GM10266 (cell line): Measurements from ENCODE around the gene IL23R.

ENCODE experiments used
- DNase-seq: peaks from one replicate; pipeline ENCODE4 v3.0.0; 2012; ENCODE audit errors: extremely low spot score
- TF ChIP-seq, protein P1 (sequence below): IDR thresholded peaks from 2 replicates; pipeline ENCODE4 v1.5.1; 2012; ENCODE audit warnings: mild to moderate bottlenecking, low read depth; ENCODE audit not compliant: control insufficient read depth, insufficient read depth; ENCODE audit errors: missing control alignments

Gene IL23R

DNA sequence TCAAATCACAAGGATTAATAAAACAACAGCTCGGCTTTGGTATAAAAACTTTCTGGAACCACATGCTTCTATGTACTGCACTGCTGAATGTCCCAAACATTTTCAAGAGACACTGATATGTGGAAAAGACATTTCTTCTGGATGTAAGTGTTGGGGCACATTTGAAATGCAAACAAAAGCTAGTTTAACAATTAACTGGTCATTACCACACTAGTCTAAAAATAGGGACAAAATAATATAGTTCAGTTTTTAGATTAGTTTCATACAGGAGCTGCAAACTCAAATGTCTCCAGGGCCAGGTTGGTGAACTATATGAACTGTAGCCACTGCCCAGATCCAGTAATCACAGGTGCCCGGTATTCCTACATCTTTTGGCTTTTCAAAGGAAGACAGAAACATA, 3.2 kb downstream of the IL23R start:
- DNase-seq, result no peak
- TF ChIP-seq, protein P1, sequence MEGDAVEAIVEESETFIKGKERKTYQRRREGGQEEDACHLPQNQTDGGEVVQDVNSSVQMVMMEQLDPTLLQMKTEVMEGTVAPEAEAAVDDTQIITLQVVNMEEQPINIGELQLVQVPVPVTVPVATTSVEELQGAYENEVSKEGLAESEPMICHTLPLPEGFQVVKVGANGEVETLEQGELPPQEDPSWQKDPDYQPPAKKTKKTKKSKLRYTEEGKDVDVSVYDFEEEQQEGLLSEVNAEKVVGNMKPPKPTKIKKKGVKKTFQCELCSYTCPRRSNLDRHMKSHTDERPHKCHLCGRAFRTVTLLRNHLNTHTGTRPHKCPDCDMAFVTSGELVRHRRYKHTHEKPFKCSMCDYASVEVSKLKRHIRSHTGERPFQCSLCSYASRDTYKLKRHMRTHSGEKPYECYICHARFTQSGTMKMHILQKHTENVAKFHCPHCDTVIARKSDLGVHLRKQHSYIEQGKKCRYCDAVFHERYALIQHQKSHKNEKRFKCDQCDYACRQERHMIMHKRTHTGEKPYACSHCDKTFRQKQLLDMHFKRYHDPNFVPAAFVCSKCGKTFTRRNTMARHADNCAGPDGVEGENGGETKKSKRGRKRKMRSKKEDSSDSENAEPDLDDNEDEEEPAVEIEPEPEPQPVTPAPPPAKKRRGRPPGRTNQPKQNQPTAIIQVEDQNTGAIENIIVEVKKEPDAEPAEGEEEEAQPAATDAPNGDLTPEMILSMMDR, result no peak

DNA sequence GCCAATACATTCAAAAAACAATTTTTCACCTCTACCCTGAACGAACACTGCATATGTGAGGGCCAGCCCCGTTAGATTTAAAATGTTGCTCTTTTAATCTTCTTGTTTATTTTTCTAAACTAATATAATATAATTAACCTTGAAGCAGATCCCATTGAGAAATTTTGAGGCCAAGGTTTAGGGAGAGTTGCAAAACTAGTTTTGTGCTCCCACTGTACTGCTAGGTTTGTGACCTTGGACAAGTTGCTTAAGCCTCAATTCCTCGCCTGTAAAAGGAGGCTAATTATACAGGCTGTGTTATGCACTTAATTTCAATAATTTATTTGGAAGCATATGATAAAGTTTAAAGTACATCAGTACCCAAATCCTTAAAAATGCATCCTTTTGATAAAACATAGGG, 3.7 kb downstream of the IL23R start:
- TF ChIP-seq, protein P1, result no peak
- DNase-seq, result no peak

DNA sequence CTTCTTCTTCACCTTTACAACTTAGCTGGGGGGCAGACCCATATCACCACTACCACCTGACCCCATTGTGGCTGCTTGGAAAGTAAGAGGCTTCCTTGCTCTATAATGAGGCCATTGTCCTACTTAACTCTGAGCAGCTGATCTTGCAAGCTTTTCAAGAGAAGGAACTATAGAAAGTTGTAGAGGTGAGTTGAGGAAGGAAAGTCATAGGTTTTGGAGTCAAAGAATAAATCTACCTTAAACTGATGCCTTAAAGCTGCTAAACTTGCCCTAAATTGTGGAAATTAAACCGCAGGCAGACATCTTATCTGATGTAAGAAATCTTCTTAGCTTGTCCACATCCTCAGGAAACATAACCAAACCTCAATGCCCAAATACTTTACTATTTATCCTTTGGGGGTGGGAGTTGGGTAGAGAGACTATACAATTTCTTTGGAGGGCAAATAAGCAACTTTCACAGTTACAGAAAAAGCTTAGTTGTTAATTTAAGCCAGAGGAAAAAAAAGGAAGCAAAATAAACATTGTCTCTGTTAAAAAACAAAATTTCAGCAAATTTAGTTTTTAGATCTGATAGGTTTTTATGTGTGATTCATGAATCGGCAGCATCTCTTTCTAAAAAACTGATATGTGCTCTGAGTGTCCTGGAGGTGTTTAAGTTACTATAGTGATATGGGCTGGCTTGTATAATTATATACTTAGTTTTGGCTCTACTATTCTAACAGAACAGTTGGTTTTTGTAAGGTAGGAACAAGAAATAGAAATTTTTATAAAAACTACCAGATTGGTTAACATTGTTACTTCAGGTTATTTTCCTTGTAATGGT, 4.7 kb downstream of the IL23R start:
- TF ChIP-seq, protein P1, result no peak
- DNase-seq, result no peak

DNA sequence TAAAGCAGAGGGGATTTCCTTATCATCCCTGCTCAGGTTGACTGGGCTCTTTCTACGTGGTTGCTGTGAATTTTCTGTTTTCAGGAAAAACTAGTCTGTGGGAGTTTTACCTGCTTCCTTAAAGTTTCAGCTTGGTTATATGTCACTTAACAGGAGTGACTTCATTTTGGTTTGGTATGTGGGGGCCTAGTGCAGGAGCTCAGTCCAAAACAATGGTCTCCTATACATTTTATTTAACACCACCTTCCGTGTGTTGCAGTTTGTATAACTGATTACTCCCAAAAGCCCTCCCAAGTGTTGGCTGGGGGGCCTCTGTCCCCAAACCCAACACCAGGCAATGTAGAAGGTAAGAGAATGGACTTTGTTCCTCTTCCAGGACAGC, 5.3 kb downstream of the IL23R start:
- no peak for DNase-seq
- TF ChIP-seq, protein P1, result no peak

DNA sequence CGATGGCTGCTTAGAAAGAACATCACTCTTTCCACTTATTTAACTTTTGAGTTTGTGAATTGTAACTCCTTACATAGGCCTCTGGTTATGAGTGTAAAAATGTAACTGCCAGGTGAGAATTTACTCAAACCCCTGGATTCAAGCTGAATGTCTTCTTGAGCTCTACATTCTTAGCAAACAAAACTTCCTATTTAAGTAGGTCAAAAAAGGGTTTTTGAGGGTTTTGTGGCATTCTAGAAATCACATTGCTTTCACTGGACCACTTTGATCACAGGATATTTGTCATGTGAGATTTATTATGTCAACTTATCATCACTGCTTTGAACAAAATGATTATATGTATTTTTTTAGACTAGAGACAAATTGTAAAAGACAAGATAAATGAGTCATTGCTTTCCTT, 5.7 kb downstream of the IL23R start:
- TF ChIP-seq, protein P1, result no peak
- DNase-seq, result peak; percentile 11

DNA sequence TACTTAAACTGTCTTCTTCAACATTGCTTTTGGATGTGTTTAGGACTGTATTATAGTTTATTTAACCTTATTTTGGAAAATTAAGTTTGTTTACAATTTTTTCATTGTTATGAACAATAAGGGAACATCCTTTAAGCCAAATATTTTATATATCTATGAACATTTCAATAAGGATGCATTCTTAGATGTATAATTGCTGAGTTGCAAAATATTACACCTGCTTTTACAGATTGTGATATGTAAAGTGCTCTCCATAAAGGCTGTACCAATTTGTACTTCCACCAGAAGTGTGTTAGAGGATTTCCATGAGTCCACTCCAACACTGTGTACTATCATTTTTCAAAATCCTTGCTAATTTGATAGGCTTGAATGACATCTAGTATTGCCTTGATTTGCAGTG, 7.7 kb downstream of the IL23R start:
- TF ChIP-seq, protein P1, result no peak
- DNase-seq, result no peak

DNA sequence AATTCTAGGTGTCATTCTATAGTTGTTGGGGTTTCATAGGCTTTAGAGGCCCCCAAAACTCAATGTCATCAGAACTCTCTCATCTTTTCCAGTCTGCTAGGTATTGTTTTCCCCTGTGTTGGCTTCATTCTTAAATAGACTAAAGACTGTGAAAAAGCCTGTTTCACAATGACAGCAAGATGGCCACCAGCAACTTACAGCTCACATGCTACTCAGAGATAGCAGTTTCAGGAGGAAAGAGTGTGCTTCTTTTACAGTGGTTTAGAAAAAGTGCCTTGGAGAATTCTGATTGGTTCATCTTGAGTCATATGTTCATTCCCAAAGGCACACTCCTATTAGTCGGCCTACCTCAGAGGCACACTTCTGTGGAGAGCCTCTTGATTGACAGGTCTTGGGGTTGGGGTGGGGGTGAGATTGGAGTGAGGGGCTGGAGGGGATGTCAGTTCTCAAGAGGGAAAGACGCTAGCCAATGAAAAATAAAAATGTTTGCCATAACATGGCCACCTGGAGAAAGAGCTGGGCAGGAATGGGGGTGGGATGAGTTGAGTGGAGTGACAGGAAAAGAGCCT, 8.5 kb downstream of the IL23R start:
- peak; percentile 15 for DNase-seq
- TF ChIP-seq, protein P1, result no peak
